Measurements from ENCODE around the gene PRDX2.

PRDX2 gene

GRCh38 chr19:12792853-12793289 lies 8.7 kb downstream of the PRDX2 start:
- no peak for DNase-seq (ENCODE audit: low spot score)
- FAIRE-seq, result no peak

- FAIRE-seq, result no peak
- DNase-seq (ENCODE audit: low spot score), result no peak
Measured at GRCh38 chr19:12792051-12792852, 9.3 kb downstream of the PRDX2 start.

DNA sequence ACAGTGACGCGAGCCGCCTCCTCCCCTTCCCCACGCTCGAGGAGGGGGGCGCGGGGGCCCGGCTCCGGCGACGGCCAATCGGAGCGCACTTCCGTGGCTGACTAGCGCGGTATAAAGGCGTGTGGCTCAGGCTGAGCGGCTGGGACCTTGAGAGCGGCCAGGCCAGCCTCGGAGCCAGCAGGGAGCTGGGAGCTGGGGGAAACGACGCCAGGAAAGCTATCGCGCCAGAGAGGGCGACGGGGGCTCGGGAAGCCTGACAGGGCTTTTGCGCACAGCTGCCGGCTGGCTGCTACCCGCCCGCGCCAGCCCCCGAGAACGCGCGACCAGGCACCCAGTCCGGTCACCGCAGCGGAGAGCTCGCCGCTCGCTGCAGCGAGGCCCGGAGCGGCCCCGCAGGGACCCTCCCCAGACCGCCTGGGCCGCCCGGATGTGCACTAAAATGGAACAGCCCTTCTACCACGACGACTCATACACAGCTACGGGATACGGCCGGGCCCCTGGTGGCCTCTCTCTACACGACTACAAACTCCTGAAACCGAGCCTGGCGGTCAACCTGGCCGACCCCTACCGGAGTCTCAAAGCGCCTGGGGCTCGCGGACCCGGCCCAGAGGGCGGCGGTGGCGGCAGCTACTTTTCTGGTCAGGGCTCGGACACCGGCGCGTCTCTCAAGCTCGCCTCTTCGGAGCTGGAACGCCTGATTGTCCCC lies 10.1 kb downstream of the PRDX2 start, which contains the start of gene JUNB:
JUNB (plus strand) TSS at position 142 of the 706 bp plus-strand sequence; CDS start at position 428, 286 bp downstream.
- peak; percentile 84 for DNase-seq (ENCODE audit: low spot score)
- FAIRE-seq, result no peak

GRCh38 chr19:12790628-12791344 lies 10.8 kb downstream of the PRDX2 start:
- DNase-seq (ENCODE audit: low spot score) (no peak), FAIRE-seq (no peak)

GRCh38 chr19:12789904-12790619 lies 11.5 kb downstream of the PRDX2 start:
- DNase-seq (ENCODE audit: low spot score), result peak; percentile 86
- FAIRE-seq, result no peak

DNA sequence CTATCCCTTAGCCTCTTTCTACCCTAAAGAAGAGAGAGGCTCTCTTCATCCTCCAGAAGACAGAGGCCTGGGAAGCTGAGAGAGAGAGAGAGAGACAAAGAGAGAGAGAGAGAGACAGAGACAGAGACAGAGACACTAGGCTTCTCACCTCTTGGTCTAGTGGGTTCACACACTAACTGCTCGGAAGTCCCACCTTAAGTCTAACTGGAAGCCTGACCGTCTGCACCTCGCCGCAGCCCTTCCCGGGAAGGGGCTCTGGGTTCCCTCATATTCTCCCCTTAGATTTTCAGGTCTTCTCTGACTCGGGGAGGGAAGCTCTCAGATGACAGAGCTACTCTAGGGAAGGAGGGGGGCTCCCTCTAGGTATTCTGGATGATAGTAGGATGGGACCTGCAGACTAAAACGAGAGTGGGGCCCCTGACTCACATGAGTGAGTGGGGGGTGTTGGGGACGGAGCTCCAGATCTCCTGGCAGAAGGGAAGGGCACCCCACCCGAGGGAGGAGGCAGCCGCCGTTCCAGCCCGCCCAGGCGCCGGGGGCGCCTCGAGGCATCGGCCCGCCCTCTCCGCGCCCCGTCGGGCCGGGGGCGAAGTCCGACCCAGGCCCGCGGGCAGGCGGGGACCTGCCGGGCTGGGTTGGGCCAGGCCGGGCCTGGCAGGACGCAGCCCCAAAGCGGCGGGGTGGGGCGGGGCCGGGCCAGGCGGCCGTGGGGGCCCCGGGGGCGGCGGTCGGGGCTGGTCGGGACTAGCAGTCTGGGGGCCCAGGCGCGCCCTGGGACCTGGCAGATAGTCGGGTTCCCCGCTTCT lies 12.3 kb downstream of the PRDX2 start:
- FAIRE-seq (no peak), DNase-seq (ENCODE audit: low spot score) (no peak)

- FAIRE-seq, result no peak
Measured at GRCh38 chr19:12788682-12789097, 12.9 kb downstream of the PRDX2 start.

GRCh38 chr19:12788042-12788681 lies 13.4 kb downstream of the PRDX2 start:
- no peak for DNase-seq (ENCODE audit: low spot score)

More at GRCh38 chr19:12788682-12789097, 12.9 kb downstream of the PRDX2 start:
- DNase-seq (ENCODE audit: low spot score), result no peak

DNA sequence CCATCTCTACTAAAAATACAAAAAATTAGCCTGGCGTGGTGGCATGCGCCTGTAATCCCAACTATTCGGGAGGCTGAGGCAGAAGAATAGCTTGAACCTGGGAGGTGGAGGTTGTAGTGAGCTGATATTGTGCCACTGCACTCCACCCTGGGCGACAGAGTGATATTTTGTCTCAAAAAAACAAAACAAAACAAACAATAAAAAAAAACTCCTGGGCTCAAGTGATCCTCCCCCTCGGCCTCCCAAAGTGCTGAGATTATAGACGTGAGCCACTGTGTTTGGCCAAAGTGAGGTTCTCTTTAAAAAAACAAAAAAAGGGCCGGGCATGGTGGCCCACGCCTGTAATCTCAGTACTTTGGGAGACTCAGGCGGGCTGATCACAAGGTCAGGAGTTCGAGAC lies 14.1 kb downstream of the PRDX2 start:
- no peak for FAIRE-seq
- no peak for DNase-seq (ENCODE audit: low spot score)

More at GRCh38 chr19:12788042-12788681, 13.4 kb downstream of the PRDX2 start:
- FAIRE-seq, result no peak

GRCh38 chr19:12786952-12787351 lies 14.6 kb downstream of the PRDX2 start:
- DNase-seq (ENCODE audit: low spot score), result no peak

DNA sequence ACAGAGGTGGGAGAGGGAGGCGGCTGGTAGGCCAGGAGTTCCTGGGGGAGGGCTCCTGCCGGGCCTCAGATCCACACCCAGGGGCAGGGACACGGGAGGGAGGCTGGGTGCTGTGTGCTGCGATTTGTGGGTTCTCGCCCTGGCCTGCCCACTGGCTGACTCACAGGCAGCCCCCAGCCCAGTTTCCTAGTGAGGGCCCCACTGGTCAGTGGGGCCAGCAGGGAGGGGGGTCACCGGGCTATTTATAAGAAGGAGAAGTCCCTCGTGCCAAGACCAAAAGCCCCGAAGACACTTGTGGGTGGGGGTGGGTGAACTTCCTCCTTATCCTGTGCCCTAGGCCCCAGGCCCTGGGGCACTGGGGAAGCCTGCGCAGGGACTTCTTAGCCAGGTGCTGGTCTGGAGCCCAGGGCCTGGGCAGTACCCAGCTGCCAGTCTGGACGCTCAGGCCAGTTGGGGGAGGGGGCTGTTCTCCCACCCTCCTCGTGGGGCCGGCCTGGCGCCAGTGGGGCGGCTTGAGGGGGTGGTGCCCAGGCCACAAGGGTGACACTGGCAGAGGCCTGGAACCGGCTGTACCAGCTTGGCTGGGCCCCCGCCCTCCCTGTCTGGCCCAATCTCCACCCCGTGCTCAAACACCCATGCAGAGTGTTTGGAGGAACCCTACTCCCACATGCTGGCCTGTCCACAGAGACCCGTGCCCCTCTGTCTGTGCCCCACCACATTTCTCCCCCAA lies 15.3 kb downstream of the PRDX2 start:
- DNase-seq (ENCODE audit: low spot score) (no peak), FAIRE-seq (no peak)

More at GRCh38 chr19:12786952-12787351, 14.6 kb downstream of the PRDX2 start:
- no peak for FAIRE-seq

DNA sequence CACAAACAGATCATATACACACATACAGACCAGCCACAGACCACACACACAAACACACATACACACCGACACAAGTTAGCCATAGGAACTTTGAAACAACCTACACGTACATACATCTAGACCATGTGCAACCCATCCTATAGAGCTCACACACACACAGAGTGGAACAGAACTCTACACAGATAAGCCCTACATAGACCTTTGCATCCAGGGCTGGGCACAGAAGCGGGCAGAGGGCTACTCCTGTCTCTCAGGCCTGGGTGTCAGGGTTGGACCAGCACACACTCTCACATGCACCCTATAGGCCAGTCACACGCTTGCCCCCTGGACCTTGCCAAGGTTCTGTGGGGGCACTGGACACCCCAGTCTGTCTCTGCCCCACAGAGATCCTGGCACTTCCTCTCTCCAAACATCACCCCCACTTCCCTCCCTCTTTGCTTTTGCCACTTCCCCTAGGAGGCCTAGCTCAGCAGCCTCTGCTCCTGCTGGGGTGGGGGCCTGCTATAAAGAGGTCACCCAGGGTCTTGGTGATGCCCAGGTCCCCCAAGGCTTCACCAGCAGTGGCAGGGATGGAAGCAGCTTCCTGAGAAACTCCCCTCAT lies 16.1 kb downstream of the PRDX2 start:
- FAIRE-seq, result no peak
- no peak for DNase-seq (ENCODE audit: low spot score)

DNA sequence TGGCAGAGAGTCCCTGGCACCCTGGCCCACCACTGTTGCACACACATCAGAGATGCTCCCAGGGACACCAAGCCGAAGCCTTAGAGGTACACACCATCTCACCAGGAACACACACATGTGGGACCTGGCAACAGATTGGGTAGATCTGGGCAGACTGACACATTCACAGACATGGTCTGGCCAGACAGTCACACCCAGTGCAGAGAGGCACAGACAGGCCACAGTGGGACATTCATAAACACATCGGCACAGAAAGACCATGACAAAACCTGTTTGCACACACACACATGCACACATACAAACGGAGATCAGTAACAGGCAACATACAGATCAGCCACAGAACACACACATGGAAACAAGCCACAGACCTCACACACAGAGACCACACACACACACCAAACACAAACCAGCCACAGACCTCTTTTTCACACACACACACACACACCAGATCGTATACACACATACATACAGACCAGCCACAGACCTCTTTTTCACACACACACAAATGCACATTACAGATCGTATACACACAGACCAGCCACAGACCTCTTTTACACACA lies 16.6 kb downstream of the PRDX2 start:
- FAIRE-seq, result no peak
- DNase-seq (ENCODE audit: low spot score), result no peak

GRCh38 chr19:12784394-12784870 lies 17.2 kb downstream of the PRDX2 start:
- no peak for FAIRE-seq
- no peak for DNase-seq (ENCODE audit: low spot score)

- DNase-seq (ENCODE audit: low spot score) (no peak), FAIRE-seq (no peak)
Measured at GRCh38 chr19:12783849-12784393, 17.7 kb downstream of the PRDX2 start.

GRCh38 chr19:12783291-12783848 lies 18.2 kb downstream of the PRDX2 start:
- DNase-seq (ENCODE audit: low spot score), result no peak
- FAIRE-seq, result no peak

GRCh38 chr19:12782424-12783290 lies 18.9 kb downstream of the PRDX2 start:
- no peak for FAIRE-seq

More at GRCh38 chr19:12782424-12783290, 18.9 kb downstream of the PRDX2 start:
- DNase-seq (ENCODE audit: low spot score), result no peak
